GM19238 (cell line): ENCODE data around the gene HHIPL2.
"Not testable (repeated sequence)": the region's sequence is repeated elsewhere in the genome, so short reads cannot be mapped to it uniquely, and the experiment has no call there.

ENCODE experiments used
- DNase-seq: peaks from one replicate; pipeline ENCODE4 v3.0.0; 2011; ENCODE audit warnings: low spot score; ENCODE audit not compliant: insufficient read length

Gene HHIPL2

GRCh38 chr1:222540598-222540995 lies 7.3 kb downstream of the HHIPL2 start:
- DNase-seq: no peak

GRCh38 chr1:222539951-222540597 lies 7.8 kb downstream of the HHIPL2 start:
- no peak for DNase-seq

GRCh38 chr1:222535455-222535854 lies 12.4 kb downstream of the HHIPL2 start:
- DNase-seq: no peak

- DNase-seq: no peak
These were observed 17.1 kb downstream of the HHIPL2 start for GRCh38 chr1:222530852-222531251.

GRCh38 chr1:222529916-222530315 lies 18.0 kb downstream of the HHIPL2 start:
- no peak for DNase-seq

GRCh38 chr1:222529181-222529580 lies 18.7 kb downstream of the HHIPL2 start:
- no peak for DNase-seq

GRCh38 chr1:222525951-222526350 lies 22.0 kb downstream of the HHIPL2 start:
- DNase-seq: no peak

- no peak for DNase-seq
These were observed 24.1 kb downstream of the HHIPL2 start for GRCh38 chr1:222523852-222524251.

GRCh38 chr1:222522105-222522915 lies 25.6 kb downstream of the HHIPL2 start:
- DNase-seq: no peak

GRCh38 chr1:222521299-222522104 lies 26.4 kb downstream of the HHIPL2 start:
- DNase-seq: no peak

- not testable (repeated sequence) for DNase-seq
These were observed 58.4 kb downstream of the HHIPL2 start for GRCh38 chr1:222489496-222489895.

GRCh38 chr1:222487774-222488173 lies 60.1 kb downstream of the HHIPL2 start:
- not testable (repeated sequence) for DNase-seq

GRCh38 chr1:222484005-222484404 lies 63.9 kb downstream of the HHIPL2 start:
- DNase-seq: not testable (repeated sequence)

GRCh38 chr1:222479567-222479966 lies 68.3 kb downstream of the HHIPL2 start:
- not testable (repeated sequence) for DNase-seq

- DNase-seq: not testable (repeated sequence)
These were observed 71.5 kb downstream of the HHIPL2 start for GRCh38 chr1:222476436-222476835.

- DNase-seq: not testable (repeated sequence)
These were observed 74.2 kb downstream of the HHIPL2 start for GRCh38 chr1:222473717-222474116.

GRCh38 chr1:222472776-222473540 lies 74.9 kb downstream of the HHIPL2 start:
- not testable (repeated sequence) for DNase-seq
